HEK293 (cell line): ENCODE results near the gene FAM234B.
A peak's percentile ranks its signal among the peaks of the same experiment; 100 is the strongest.

Experiments
- CTCF ChIA-PET: fragments of 350-600 bp; formaldehyde crosslinking; extraction: SDS; loops from one replicate; lab custom pipeline; 2021; ENCODE audit warnings: antibody characterized with exemption; lab: Yijun Ruan, JAX
- POLR2A ChIA-PET: fragments of 300-600 bp; formaldehyde crosslinking; extraction: SDS; loops from one replicate; lab custom pipeline; 2020; ENCODE audit warnings: antibody characterized with exemption, inconsistent platforms; lab: Yijun Ruan, JAX
- H3K27ac ChIP-seq: fragments of 200-500 bp; sonication (Bioruptor generic); 2 replicates; pipeline ENCODE4 v1.5.1; 2014; ENCODE audit warnings: low read depth, low read length, control low read depth, inconsistent platforms; ENCODE audit errors: extremely low read depth
- H3K36me3 ChIP-seq, 2 experiments: fragments of 200-500 bp in 1 of 2; sonication (Bioruptor generic) in 1 of 2; 1 replicate in 1 of 2; 2 replicates in 1 of 2; pipeline ENCODE4 v1.5.1; 2014 to 2017; ENCODE audit warnings: inconsistent platforms in 2 of 2, low read length in 2 of 2; ENCODE audit not compliant: control insufficient read depth in 2 of 2, insufficient read depth in 1 of 2
- H3K4me1 ChIP-seq: fragments of 200-500 bp; sonication (Bioruptor generic); 2 replicates; pipeline ENCODE4 v1.5.1; 2014; ENCODE audit warnings: mild to moderate bottlenecking, low read length, inconsistent platforms; ENCODE audit not compliant: control insufficient read depth, insufficient read depth
- H3K4me3 ChIP-seq: 2 replicates; pipeline ENCODE4 v1.5.1; 2011; ENCODE audit warnings: low read depth, mild to moderate bottlenecking, control low read depth, low read length, moderate library complexity
- H3K9me3 ChIP-seq: fragments of 200-500 bp; sonication (Bioruptor generic); 2 replicates; pipeline ENCODE4 v1.5.1; 2014; ENCODE audit warnings: low read depth, low read length, inconsistent platforms; ENCODE audit not compliant: control insufficient read depth, insufficient read depth
- OSR2 ChIP-seq: fragments of 450-650 bp; formaldehyde crosslinking; IDR thresholded peaks from 2 replicates; pipeline ENCODE4 v1.5.1; 2016; ENCODE audit warnings: missing biosample characterization, missing genetic modification characterization
- SCRT2 ChIP-seq: fragments of 450-650 bp; formaldehyde crosslinking; IDR thresholded peaks from 2 replicates; pipeline ENCODE4 v1.5.1; 2016; ENCODE audit warnings: missing biosample characterization, missing genetic modification characterization
- ZNF10 ChIP-seq: fragments of 450-650 bp; formaldehyde crosslinking; IDR thresholded peaks from 2 replicates; pipeline ENCODE4 v1.5.1; 2017; ENCODE audit warnings: missing biosample characterization, missing genetic modification characterization
- ZNF16 ChIP-seq: fragments of 450-650 bp; formaldehyde crosslinking; IDR thresholded peaks from 2 replicates; pipeline ENCODE4 v1.5.1; 2016; ENCODE audit warnings: low read depth, missing biosample characterization, missing genetic modification characterization
- ZNF24 ChIP-seq: fragments of 450-650 bp; formaldehyde crosslinking; IDR thresholded peaks from 2 replicates; pipeline ENCODE4 v1.5.1; 2016; ENCODE audit warnings: missing biosample characterization, missing genetic modification characterization
- ZNF302 ChIP-seq: fragments of 450-650 bp; formaldehyde crosslinking; IDR thresholded peaks from 2 replicates; pipeline ENCODE4 v1.5.1; 2016; ENCODE audit warnings: missing biosample characterization, missing genetic modification characterization, low read depth
- ZNF335 ChIP-seq: fragments of 450-650 bp; formaldehyde crosslinking; conservative IDR thresholded peaks from 2 replicates; pipeline ENCODE4 v1.5.1; 2016; ENCODE audit warnings: missing biosample characterization, missing genetic modification characterization
- ZNF514 ChIP-seq: fragments of 450-650 bp; formaldehyde crosslinking; IDR thresholded peaks from 2 replicates; pipeline ENCODE4 v1.5.1; 2016; ENCODE audit warnings: missing biosample characterization, missing genetic modification characterization
- ZNF549 ChIP-seq: fragments of 450-650 bp; IDR thresholded peaks from 2 replicates; pipeline ENCODE4 v1.5.1; 2018; ENCODE audit warnings: missing biosample characterization, missing genetic modification characterization, mild to moderate bottlenecking, inconsistent platforms, moderate library complexity
- ZNF664 ChIP-seq: fragments of 450-650 bp; formaldehyde crosslinking; IDR thresholded peaks from 2 replicates; pipeline ENCODE4 v1.5.1; 2016; ENCODE audit warnings: missing biosample characterization, missing genetic modification characterization
- ZNF768 ChIP-seq: fragments of 450-650 bp; formaldehyde crosslinking; IDR thresholded peaks from 2 replicates; pipeline ENCODE4 v1.5.1; 2018; ENCODE audit warnings: missing biosample characterization, mild to moderate bottlenecking, missing genetic modification characterization
- TF ChIP-seq, protein P1 (sequence below): fragments of 450-650 bp; formaldehyde crosslinking; IDR thresholded peaks from 2 replicates; pipeline ENCODE4 v1.5.1; 2016; ENCODE audit warnings: missing biosample characterization, missing genetic modification characterization, low read depth
- TF ChIP-seq, protein P2 (sequence below): fragments of 450-650 bp; formaldehyde crosslinking; IDR thresholded peaks from 2 replicates; pipeline ENCODE4 v1.5.1; 2016; ENCODE audit warnings: missing biosample characterization, missing genetic modification characterization
- TF ChIP-seq, protein P3 (sequence below): fragments of 450-650 bp; formaldehyde crosslinking; IDR thresholded peaks from 2 replicates; pipeline ENCODE4 v1.5.1; 2016; ENCODE audit warnings: missing biosample characterization, missing genetic modification characterization

Gene FAM234B

DNA sequence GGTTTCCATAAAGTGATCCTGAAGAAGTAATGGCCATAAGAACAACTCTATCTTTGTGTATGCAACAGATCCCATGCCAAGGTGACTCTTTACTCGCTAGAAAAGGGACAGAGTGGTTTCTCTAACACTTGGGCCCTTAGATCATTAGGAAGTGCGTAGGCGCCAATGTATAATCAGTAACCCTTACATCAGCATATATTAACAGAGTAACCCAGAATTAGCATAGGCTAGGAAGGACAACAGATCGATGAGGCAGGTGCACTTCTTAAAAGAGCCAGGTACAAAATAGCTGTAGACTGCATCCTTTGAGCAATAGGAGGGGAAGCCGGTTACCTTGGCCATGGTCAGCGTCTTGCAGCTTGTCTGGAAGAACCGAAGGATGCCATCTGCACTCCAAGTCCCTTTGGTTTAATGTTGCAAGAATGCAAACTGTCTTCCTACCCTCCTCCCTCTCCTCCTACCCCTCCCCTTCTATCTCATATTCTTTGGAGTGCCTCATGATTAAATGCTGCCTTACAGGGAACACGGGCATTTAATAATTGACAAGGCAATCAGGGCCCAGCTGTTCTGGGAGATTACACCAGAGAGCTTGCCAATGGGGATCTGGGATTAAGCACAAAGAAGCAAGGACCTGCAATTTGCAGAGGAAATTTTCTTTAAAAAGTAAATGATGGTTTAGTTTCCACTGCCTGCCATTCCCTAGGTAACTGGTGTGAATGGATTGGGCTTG, 51.2 kb downstream of the FAM234B start (continued):
- no peak for TF ChIP-seq ZNF514 (tag by site-specific recombination)

DNA sequence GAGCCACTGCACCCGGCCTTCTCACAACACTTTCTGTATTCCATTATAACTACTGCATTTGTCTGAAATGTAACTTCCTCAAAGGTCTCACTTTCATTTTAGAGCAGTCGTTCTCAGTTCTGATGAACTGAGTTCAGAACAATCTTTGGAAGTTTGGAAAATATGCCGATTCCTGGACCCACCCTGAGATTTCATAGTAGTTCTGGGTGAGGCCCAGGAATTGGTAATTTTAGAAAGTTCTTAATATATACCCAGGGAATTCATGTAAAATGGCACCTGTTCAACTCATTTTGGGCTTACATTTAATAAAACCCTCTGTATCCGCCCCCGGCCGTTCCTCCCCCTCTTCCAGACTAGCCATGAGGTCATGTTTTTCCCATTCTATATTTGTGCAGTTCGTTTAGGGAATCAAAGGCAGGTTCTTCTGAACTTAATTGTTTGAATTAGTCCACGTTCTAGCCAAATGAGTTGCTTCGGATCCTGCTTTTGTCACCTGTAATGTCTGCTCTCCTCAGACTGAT, 53.4 kb downstream of the FAM234B start:
- POLR2A ChIA-PET: interaction anchor here (1.7 kb wide), 1 partner anchor 111 kb away, joined by 5 read pairs; no protein-coding TSS in a partner anchor
- TF ChIP-seq, protein P1, sequence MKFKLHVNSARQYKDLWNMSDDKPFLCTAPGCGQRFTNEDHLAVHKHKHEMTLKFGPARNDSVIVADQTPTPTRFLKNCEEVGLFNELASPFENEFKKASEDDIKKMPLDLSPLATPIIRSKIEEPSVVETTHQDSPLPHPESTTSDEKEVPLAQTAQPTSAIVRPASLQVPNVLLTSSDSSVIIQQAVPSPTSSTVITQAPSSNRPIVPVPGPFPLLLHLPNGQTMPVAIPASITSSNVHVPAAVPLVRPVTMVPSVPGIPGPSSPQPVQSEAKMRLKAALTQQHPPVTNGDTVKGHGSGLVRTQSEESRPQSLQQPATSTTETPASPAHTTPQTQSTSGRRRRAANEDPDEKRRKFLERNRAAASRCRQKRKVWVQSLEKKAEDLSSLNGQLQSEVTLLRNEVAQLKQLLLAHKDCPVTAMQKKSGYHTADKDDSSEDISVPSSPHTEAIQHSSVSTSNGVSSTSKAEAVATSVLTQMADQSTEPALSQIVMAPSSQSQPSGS (tag by site-specific recombination): 0 out of 2 replicates have a peak, but pooled peaks have one; percentile 20
- TF ChIP-seq ZNF16 (tag by site-specific recombination): no peak
- Histone ChIP-seq H3K4me3 (no peak overlapping the region), H3K27ac (peak overlapping the region; percentile 82; the same call in 1 of the 2 replicates), H3K9me3 (no peaks in the 10 kb centered on the region), H3K36me3 (no peaks in the 10 kb centered on the region), H3K4me1 (peaks cover 46% of the 10 kb centered on the region)
- CTCF ChIA-PET: interaction anchor here (0.6 to 4.7 kb wide), 13 partner anchors 18 to 181 kb away, joined by 3 to 71 read pairs (median 5); partner anchors contain the start of gene EMP1

DNA sequence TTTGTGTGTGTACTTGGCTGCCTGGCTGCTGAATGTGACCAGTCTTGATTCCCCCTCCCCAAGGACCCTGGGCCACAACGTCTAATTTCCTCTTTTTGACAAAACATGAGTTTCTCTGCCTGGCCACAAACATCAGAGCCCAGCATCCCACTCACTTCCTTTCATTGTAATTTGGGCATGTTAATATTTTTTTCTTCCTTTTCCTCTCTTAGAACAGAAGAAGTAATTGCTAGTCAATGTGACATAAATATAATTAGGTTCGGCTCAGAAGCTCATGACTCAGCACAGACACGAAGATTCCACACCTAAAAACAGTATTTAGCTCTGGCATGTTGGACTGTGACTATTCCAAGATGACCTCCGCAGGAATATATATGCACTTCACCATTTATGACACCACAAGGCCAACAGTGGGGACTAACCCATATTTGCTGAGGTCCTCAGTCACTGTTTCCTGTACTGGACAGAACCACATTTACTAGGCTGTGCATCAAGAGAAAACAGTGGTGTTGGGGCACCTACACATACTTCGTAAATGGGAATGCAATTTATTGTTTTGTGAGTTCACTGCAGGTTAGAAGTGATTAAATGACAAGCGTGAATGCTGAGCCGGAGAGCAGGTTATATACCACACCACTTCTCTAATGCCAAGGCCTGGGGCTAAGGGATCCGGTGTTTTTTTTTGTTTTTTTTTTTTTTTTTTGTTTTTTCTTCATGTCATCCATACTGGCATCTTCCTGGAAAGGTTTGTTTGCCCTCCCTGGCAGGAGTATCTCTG, 55.1 kb downstream of the FAM234B start:
- H3K4me1 ChIP-seq: peaks cover 40% of the 10 kb centered on the region
- ChIA-PET CTCF (interaction anchor here (0.7 to 4.7 kb wide), 12 partner anchors 17 to 954 kb away, joined by 3 to 71 read pairs (median 4); partner anchors contain the start of gene EMP1), POLR2A (interaction anchor here (0.6 to 1.7 kb wide), 2 partner anchors 109 to 789 kb away, joined by 3 to 5 read pairs; no protein-coding TSS in a partner anchor)
- no peaks in the 10 kb centered on the region for H3K36me3 ChIP-seq
- no peak overlapping the region for H3K4me3 ChIP-seq
- H3K9me3 ChIP-seq: no peaks in the 10 kb centered on the region
- H3K27ac ChIP-seq: peak overlapping the region; percentile 82
- TF ChIP-seq ZNF768 (tag by site-specific recombination) (no peak), ZNF335 (tag by site-specific recombination) (peak; percentile 83), ZNF302 (tag by site-specific recombination) (no peak)
- TF ChIP-seq, protein P2, sequence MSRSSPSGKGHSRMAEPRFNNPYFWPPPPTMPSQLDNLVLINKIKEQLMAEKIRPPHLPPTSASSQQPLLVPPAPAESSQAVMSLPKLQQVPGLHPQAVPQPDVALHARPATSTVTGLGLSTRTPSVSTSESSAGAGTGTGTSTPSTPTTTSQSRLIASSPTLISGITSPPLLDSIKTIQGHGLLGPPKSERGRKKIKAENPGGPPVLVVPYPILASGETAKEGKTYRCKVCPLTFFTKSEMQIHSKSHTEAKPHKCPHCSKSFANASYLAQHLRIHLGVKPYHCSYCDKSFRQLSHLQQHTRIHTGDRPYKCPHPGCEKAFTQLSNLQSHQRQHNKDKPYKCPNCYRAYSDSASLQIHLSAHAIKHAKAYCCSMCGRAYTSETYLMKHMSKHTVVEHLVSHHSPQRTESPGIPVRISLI: peak; percentile 84; the same call in 1 of the 2 replicates

DNA sequence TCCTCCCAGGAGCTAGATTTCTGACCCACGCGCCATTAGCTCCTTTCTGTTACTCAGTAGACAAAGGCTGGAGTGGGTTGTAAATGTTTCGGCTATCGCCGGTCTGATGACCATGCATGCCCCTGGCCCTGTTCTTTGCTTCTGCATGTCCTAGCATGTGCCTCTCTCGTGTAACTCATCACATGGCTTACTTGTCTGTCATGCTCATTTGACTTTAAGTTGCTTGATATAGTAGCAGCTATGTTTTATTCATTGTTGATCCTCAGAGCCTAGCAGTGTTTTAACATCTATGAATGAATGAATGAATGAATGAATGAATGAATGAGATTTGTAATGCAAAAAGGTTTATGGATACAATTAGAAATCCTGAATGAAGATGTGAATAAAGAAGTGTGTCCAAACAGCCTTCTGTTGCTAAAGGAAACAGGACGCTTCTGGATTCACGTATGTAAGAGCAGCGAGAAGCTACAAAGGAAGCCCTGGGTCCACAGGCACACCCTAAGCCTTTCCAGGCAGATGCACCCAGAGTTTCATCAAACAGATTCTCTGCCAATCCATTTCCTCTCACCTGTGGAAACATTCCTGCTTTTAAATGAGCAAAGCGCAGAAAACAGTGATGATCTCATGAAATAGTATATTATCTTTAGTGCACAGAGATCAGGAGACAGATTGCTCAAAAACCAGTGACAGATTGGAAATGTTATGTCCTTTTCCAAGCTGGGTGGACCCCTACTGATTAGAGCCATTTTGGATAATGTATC, 55.8 kb downstream of the FAM234B start:
- H3K4me3 ChIP-seq: no peak overlapping the region
- CTCF ChIA-PET: interaction anchor here (0.5 to 4.7 kb wide), 9 partner anchors 60 to 362 kb away, joined by 3 to 71 read pairs (median 7); partner anchors contain the start of gene EMP1
- H3K4me1 ChIP-seq: peaks cover 36% of the 10 kb centered on the region
- POLR2A ChIA-PET: interaction anchor here (1.5 kb wide), 1 partner anchor 96 kb away, joined by 6 read pairs; the partner anchor contains the start of gene EMP1
- peak overlapping the region; percentile 82 for H3K27ac ChIP-seq
- no peaks in the 10 kb centered on the region for H3K9me3 ChIP-seq
- H3K36me3 ChIP-seq: no peaks in the 10 kb centered on the region
- TF ChIP-seq ZNF10 (tag by site-specific recombination) (0 out of 2 replicates have a peak, but pooled peaks have one; percentile 42), ZNF549 (tag by site-specific recombination) (no peak), SCRT2 (tag by site-specific recombination) (peak; percentile 54; the same call in 1 of the 2 replicates), OSR2 (tag by site-specific recombination) (peak; percentile 22; the same call in 1 of the 2 replicates), ZNF24 (tag by site-specific recombination) (peak; percentile 99), ZNF664 (tag by site-specific recombination) (peak; percentile 69; the same call in 1 of the 2 replicates)
- TF ChIP-seq, protein P3, sequence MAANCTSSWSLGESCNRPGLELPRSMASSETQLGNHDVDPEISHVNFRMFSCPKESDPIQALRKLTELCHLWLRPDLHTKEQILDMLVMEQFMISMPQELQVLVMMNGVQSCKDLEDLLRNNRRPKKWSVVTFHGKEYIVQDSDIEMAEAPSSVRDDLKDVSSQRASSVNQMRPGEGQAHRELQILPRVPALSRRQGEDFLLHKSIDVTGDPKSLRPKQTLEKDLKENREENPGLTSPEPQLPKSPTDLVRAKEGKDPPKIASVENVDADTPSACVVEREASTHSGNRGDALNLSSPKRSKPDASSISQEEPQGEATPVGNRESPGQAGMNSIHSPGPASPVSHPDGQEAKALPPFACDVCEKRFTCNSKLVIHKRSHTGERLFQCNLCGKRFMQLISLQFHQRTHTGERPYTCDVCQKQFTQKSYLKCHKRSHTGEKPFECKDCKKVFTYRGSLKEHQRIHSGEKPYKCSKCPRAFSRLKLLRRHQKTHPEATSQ: no peak
